SK-N-MC (cell line): ENCODE measurements around the gene PSMD1.

Experiments used
- DNase-seq: peaks from one replicate; pipeline ENCODE4 v3.0.0-alpha.2; 2011; ENCODE audit warnings: low read depth, low spot score
- H3K27ac ChIP-seq: fragments of 200-600 bp; sonication (generic); 2 replicates; pipeline ENCODE4 v1.5.1; 2016; ENCODE audit warnings: mixed run types
- H3K36me3 ChIP-seq: fragments of 200-600 bp; sonication (generic); 2 replicates; pipeline ENCODE4 v1.6.1; 2017; ENCODE audit warnings: antibody characterized with exemption, low read length, mixed read lengths; ENCODE audit not compliant: insufficient read depth
- H3K4me3 ChIP-seq: fragments of 200-600 bp; sonication (generic); 2 replicates; pipeline ENCODE4 v1.5.1; 2016
- H3K9ac ChIP-seq: fragments of 200-600 bp; sonication (generic); 2 replicates; pipeline ENCODE4 v1.8.0; 2017; ENCODE audit warnings: mixed run types, mixed read lengths; ENCODE audit not compliant: insufficient read length
- H3K9me3 ChIP-seq: fragments of 200-600 bp; sonication (generic); 2 replicates; pipeline ENCODE4 v1.6.1; 2017; ENCODE audit warnings: low read depth, mild to moderate bottlenecking, antibody characterized with exemption, low read length, moderate library complexity, mixed read lengths
- EZH2 ChIP-seq: fragments of 200-600 bp; sonication (generic); IDR thresholded peaks from one replicate; pipeline ENCODE4 v1.6.1; 2017; ENCODE audit warnings: antibody characterized with exemption
- FOXP2 ChIP-seq: optimal IDR thresholded peaks from 2 replicates; pipeline ENCODE3; 2011; ENCODE audit warnings: mild to moderate bottlenecking, moderate library complexity; ENCODE audit not compliant: insufficient read depth; ENCODE audit errors: extremely low read length, control extremely low read depth
- POLR2AphosphoS5 ChIP-seq: IDR thresholded peaks from 2 replicates; pipeline ENCODE4 v1.6.1; 2012; ENCODE audit warnings: mild to moderate bottlenecking, low read depth, low read length, borderline replicate concordance

PSMD1 gene

DNA sequence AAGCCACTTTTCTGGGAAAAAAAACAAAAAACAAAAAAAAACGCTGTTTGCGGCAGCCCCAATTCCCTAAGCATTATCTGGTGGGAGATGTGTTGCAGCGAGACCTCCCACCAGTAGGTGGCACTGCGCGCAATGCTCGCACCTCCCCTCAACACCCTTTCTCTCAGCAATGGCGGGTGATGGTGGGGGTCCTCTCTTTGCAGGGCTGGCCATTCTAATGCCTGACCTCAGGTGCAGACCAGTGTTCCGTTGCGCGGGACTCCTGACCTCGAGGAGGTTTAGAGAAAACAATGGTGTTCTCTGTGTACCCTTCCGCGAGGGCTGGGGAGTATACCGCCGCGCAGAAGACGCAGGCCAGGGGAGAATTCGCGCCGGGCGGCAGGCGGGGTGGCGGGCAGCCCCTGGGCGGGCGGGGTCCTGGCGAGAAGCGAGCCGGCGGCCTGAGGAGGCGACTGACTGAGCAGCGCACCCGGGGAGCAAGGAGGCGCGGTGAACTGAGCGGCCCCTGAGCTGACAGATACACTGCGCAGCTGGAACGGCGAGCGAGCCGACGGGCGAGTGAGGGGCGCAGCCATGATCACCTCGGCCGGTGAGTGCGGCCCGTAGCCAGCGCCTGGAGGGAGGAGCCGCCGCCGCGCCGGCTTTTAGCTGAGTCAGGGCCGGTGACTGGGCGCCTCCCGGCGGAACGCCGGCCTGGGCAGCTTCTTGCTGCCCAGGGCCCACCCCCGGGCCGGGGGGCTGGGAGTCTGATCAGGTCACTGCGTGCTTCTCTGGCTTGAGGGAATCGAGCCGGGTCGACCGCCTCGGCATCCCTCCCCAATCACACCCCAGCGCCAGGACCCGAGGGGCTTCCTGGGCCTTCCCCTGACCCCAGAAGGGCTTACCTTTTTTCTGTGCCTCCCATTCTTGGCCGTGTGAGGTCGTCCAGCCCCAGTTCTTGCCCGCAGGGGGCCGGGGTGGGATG lies at the start of gene PSMD1:
Gene PSMD1, plus strand, starts transcription at position 415 of the 964 bp plus-strand sequence. Its CDS starts 159 bp downstream, at position 574.
- peak within 1 kb of the TSS; percentile 92 for H3K9ac ChIP-seq
- H3K4me3 ChIP-seq, result peak within 1 kb of the TSS; percentile 92
- peak; percentile 46 for TF ChIP-seq FOXP2
- no peak for TF ChIP-seq EZH2
- TF ChIP-seq POLR2AphosphoS5, result peak; percentile 73
- H3K9me3 ChIP-seq, result no peaks in the 10 kb centered on the region
- DNase-seq, result peak; percentile 88
- H3K27ac ChIP-seq, result peak within 1 kb of the TSS; percentile 82
- H3K36me3 ChIP-seq, result peaks cover 13% of the 10 kb centered on the region

DNA sequence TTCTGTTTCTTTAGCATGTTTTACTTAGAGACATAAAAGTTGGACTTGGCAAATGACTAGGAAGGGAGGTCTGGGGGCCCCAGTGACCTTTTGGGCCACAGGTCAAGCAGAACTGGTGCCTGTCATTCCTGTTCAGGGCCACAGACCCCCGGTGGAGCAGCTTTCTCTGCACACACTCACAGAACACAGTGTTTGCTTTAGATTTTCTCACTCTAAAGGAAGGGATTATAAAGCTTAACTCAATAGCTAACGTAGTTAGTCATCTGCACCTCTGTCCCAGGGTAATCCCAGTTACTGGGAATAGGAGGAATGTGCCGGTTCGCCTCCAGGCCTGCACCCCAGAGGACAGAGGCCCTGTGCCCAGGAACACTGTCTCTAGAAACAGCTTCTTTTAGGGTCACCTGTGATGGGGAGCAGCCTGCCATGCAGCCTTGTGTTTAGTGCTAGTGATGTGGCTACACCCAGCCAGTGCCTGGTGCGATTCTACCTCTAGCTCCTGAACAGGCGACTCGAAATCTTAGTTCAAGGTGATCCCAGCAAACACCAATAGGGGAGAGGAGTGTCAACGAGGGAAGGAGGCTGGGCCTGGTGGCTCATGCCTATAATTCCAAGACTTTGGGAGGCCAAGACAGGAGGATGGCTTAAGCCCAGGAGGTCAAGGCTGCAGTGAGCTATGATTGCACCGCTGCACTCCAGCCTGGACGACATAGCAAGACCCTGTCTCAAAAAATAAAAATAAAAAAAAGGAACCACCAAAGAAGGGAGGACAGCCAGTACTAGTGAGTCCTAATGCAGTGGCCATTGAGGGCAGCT lies 49.2 kb upstream of the PSMD1 start:
- DNase-seq, result no peak
- Histone ChIP-seq H3K9me3 (no peaks in the 10 kb centered on the region), H3K27ac (no peak overlapping the region), H3K36me3 (no peaks in the 10 kb centered on the region), H3K4me3 (no peak overlapping the region), H3K9ac (no peak overlapping the region)
- no peak for TF ChIP-seq FOXP2

DNA sequence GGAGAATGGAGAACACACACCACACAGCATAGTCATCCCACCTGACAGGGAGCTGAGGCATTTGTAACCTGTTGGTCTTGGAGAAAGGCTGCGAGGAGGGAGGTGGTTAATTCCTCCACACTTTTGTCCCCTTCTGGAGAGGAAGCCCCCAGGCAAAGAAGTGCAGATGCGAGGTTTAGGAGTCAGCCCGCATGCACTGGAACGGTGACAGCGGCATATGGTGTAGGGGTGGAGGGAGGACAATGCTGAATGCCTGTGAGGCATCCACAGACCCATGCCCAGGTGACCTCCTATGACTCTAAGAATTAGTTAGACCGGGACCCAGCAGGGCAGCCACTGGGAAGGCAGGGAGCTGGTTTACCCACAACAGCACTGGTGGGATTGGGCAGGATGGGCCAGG lies 48.5 kb upstream of the PSMD1 start:
- no peak for DNase-seq
- Histone ChIP-seq H3K36me3 (no peaks in the 10 kb centered on the region), H3K9me3 (no peaks in the 10 kb centered on the region), H3K27ac (no peak overlapping the region), H3K4me3 (no peak overlapping the region), H3K9ac (no peak overlapping the region)
- TF ChIP-seq POLR2AphosphoS5 (no peak), FOXP2 (no peak), EZH2 (no peak)

DNA sequence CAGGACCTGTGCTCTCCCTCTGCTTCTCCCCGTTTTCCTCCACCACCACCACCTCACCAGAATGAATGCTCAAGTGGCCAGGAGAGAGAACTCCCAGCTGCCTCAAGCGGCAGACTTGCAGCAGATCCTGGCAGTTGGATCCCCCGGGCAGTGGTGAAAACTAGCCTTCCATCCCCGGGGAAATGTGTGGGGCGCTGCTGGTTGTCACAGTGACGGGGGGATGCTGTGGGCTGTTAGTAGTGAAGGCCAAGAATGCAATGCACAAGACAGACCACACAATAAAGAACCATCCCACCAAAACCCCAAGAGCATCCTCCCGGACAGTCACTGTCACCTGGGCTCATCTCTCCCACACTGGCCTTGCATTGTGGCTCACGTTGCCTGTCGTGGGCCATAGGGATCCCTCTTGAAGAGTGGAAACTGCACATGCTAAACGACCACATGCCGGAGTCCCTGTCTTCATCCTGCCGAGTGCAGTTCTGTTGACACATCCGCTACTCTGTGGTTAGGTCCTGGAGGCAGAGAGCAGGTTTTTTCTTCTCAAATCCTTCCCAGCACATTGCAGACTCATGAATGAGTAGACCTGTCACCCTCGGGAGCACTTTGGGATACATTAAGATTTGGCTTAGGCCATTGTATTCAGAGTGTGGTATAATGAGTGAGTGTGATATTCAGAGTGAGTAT lies 47.3 kb upstream of the PSMD1 start:
- TF ChIP-seq EZH2, result no peak
- TF ChIP-seq FOXP2, result no peak
- no peak for TF ChIP-seq POLR2AphosphoS5
- no peak for DNase-seq
- no peak overlapping the region for H3K9ac ChIP-seq
- no peaks in the 10 kb centered on the region for H3K36me3 ChIP-seq
- H3K9me3 ChIP-seq, result no peaks in the 10 kb centered on the region
- H3K27ac ChIP-seq, result no peak overlapping the region
- H3K4me3 ChIP-seq, result no peak overlapping the region

DNA sequence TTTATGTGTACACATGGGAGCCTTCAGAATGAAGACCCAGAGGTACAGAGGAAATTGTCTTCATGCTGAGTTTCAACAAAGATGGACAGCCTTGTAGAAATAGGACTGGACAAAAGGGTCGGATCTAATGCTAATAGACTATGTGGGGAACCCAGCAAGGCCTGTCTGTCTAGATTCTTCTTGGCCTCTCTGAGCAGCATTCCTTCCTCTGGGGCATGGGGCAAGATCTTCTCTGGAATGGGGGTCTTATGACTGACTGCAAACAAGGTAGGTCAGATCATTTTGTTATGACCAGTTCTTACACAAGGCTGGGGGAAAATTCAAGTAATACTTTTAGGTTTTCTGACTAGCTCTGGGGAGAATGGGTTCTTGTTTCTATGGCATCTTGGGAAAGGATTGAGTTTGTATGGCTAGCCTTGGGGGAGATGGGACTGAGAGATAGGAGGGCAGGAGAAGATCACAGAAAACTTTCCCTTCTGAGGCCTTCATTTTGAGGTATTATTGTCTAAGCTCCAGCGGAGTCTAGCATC lies 46.4 kb upstream of the PSMD1 start:
- Histone ChIP-seq H3K36me3 (no peaks in the 10 kb centered on the region), H3K4me3 (no peak overlapping the region), H3K9ac (no peak overlapping the region), H3K9me3 (no peaks in the 10 kb centered on the region), H3K27ac (no peak overlapping the region)
- DNase-seq, result no peak
- no peak for TF ChIP-seq FOXP2
- TF ChIP-seq EZH2, result no peak
- no peak for TF ChIP-seq POLR2AphosphoS5

DNA sequence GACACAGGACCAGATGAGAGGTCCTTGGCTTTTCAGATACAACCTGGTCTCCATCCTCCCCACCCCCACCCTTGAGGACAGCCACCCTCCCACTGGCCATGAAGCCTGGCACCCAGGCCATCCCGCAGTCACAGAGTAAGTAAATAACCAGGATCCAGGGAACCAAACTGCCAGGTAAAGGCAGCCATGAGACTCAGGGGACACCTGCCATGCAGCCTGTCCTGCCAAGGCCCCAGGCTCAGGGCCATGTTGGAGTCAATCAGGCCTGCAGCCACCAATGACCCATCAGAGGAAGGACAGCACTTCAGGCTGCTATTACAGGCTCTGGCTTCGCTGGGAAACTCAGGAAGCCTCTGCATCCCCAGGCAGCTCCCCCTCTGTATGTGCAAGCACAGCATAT lies 45.1 kb upstream of the PSMD1 start:
- H3K36me3 ChIP-seq, result no peaks in the 10 kb centered on the region
- TF ChIP-seq POLR2AphosphoS5 (no peak), EZH2 (no peak), FOXP2 (no peak)

DNA sequence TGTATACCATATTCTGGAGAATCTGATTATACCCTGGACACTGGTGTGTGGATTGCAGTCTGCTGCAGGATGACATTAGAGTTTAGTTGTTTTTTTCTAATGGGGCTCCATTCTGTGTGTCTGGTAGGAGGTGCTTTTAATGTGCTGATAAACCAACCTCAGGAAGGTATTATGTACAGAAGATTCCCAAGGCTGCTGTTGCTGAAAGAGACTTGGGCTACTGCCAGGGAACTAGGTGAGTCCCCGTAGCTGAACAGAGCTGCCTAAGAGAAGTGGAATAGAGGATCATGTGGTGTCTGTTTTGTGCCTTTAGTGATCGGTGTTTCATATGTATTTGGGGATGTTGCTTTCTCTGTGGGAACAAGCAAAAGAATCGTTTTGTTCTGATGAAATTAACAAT lies 44.2 kb upstream of the PSMD1 start:
- no peaks in the 10 kb centered on the region for H3K36me3 ChIP-seq
- TF ChIP-seq POLR2AphosphoS5, result no peak
- no peak for TF ChIP-seq FOXP2
- no peak for TF ChIP-seq EZH2
- H3K9me3 ChIP-seq, result no peaks in the 10 kb centered on the region
- H3K4me3 ChIP-seq, result no peak overlapping the region
- DNase-seq, result no peak
- H3K9ac ChIP-seq, result no peak overlapping the region
- H3K27ac ChIP-seq, result no peak overlapping the region

More for the DNA sequence above, 45.1 kb upstream of the PSMD1 start:
- Histone ChIP-seq H3K27ac (no peak overlapping the region), H3K4me3 (no peak overlapping the region), H3K9ac (no peak overlapping the region), H3K9me3 (no peaks in the 10 kb centered on the region)
- DNase-seq, result no peak

DNA sequence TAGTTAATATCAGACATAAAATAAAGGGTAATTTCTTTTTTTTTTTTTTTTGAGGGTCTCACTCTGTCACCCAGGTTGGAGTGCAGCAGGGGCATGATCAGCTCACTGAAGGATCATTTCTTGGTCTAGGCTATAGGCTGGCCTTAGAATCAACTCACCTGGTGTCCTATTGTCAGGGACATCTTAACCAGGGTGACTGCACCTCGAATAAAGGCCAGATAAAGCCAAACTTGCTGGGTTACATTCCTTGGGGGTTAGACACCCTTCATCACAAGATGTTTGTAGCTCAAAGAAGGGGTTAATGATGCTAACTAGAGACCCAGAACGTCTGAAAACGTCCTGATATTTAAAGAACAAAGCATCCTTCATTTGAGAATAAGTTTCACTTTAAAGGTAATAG lies 42.8 kb upstream of the PSMD1 start:
- H3K4me3 ChIP-seq, result no peak overlapping the region
- H3K36me3 ChIP-seq, result no peaks in the 10 kb centered on the region
- DNase-seq, result no peak
- H3K27ac ChIP-seq, result no peak overlapping the region
- TF ChIP-seq EZH2 (no peak), POLR2AphosphoS5 (no peak), FOXP2 (no peak)
- no peaks in the 10 kb centered on the region for H3K9me3 ChIP-seq
- no peak overlapping the region for H3K9ac ChIP-seq

DNA sequence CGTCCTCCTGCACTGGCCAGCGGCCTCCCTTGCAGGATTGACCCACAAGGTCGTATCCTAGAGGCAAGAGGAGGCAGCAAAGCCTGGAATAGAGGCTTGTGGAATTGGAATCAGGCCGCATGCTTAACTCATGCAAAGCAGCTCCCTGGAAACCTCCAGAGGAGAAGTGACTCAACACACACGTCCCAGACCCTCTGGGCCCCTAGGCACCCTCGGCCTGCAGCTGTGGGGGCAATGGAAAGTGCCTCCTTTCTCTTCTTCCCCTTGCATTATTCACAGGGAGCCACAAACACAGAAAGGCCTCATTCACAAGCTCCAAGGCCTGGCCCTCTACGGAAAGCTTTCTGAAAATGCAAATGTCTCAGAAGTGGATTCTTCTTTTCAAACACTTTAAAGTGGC lies 41.2 kb upstream of the PSMD1 start:
- no peak overlapping the region for H3K27ac ChIP-seq
- no peaks in the 10 kb centered on the region for H3K9me3 ChIP-seq
- no peak overlapping the region for H3K9ac ChIP-seq
- TF ChIP-seq FOXP2 (no peak), EZH2 (no peak), POLR2AphosphoS5 (no peak)
- H3K36me3 ChIP-seq, result no peaks in the 10 kb centered on the region
- DNase-seq, result no peak
- H3K4me3 ChIP-seq, result no peak overlapping the region
